SK-N-SH (cell line): ENCODE data around the gene TINAG. TPM values are rescaled to one million over a fixed set of nuclear protein-coding genes. Genes with fewer than 3 reads are reported as not detected.
"Not testable (repeated sequence)": the region's sequence is repeated elsewhere in the genome, so short reads cannot be mapped to it uniquely, and the experiment has no call there.

Experiments used
- CTCF ChIA-PET: fragments of 300-600, 350-600 bp; formaldehyde crosslinking; extraction: SDS; loops from one replicate; lab custom pipeline; 2021; lab: Yijun Ruan, JAX
- POLR2A ChIA-PET: fragments of 350-600 bp; sonication (Branson Sonifier 250); formaldehyde crosslinking; extraction: SDS; loops from one replicate; lab custom pipeline; 2020; ENCODE audit warnings: antibody characterized with exemption, inconsistent platforms; lab: Yijun Ruan, JAX
- DNase-seq: peaks from one replicate; pipeline ENCODE4 v3.0.0; 2012
- H2AFZ ChIP-seq: fragments of 200-600 bp; sonication (generic); 2 replicates; pipeline ENCODE4 v1.8.1; 2016; ENCODE audit warnings: antibody characterized with exemption, mild to moderate bottlenecking, low read depth
- H3F3A ChIP-seq: fragments of 200-600 bp; sonication (generic); replicated peaks from 2 replicates; pipeline ENCODE3; 2016; ENCODE audit warnings: antibody characterized with exemption, mild to moderate bottlenecking; ENCODE audit not compliant: insufficient read depth
- H3K27ac ChIP-seq, 2 experiments: fragments of 200-500 bp in 1 of 2; fragments of 200-600 bp in 1 of 2; sonication (Bioruptor generic) in 1 of 2; sonication (generic), shearing (Covaris generic) in 1 of 2; 2 replicates each; pipeline versions ENCODE4 v1.5.1 to v1.6.1; 2014 to 2016; ENCODE audit warnings: low read depth in 2 of 2, inconsistent platforms in 1 of 2, low read length in 1 of 2, mild to moderate bottlenecking in 1 of 2, mixed read lengths in 1 of 2
- H3K27me3 ChIP-seq: fragments of 200-600 bp; sonication (generic), shearing (Covaris generic); 2 replicates; pipeline ENCODE4 v1.6.1; 2016; ENCODE audit warnings: mixed run types; ENCODE audit not compliant: insufficient read depth
- H3K36me3 ChIP-seq, 2 experiments: fragments of 200-500 bp in 1 of 2; fragments of 200-600 bp in 1 of 2; sonication (Bioruptor generic) in 1 of 2; sonication (generic) in 1 of 2; replicated peaks in 1 of 2; 2 replicates each; pipeline versions ENCODE3 to v1.5.1; 2014 to 2016; ENCODE audit warnings: low read length in 1 of 2, mild to moderate bottlenecking in 1 of 2; ENCODE audit not compliant: insufficient read depth in 2 of 2, control insufficient read depth in 1 of 2
- H3K4me1 ChIP-seq, 2 experiments: fragments of 200-500 bp in 1 of 2; fragments of 200-600 bp in 1 of 2; sonication (Bioruptor generic) in 1 of 2; sonication (generic), shearing (Covaris generic) in 1 of 2; 2 replicates each; pipeline versions ENCODE4 v1.5.1 to v1.6.1; 2014 to 2016; ENCODE audit warnings: low read depth in 1 of 2, low read length in 1 of 2, mixed run types in 1 of 2; ENCODE audit not compliant: insufficient read depth in 2 of 2, control insufficient read depth in 1 of 2
- H3K4me2 ChIP-seq: fragments of 200-600 bp; sonication (generic), shearing (Covaris generic); 2 replicates; pipeline ENCODE4 v1.6.1; 2017; ENCODE audit warnings: mixed run types
- H3K4me3 ChIP-seq, 2 experiments: fragments of 200-500 bp in 1 of 2; fragments of 200-600 bp in 1 of 2; sonication (Bioruptor generic) in 1 of 2; sonication (generic), shearing (Covaris generic) in 1 of 2; 2 replicates each; pipeline versions ENCODE4 v1.5.1 to v1.8.1; 2014 to 2016; ENCODE audit warnings: low read depth in 2 of 2, inconsistent platforms in 1 of 2, low read length in 1 of 2, mild to moderate bottlenecking in 1 of 2, mixed read lengths in 1 of 2, moderate library complexity in 1 of 2
- H3K79me2 ChIP-seq: fragments of 200-600 bp; sonication (generic); 2 replicates; pipeline ENCODE4 v1.8.1; 2017; ENCODE audit warnings: mild to moderate bottlenecking; ENCODE audit not compliant: insufficient read depth
- H3K9ac ChIP-seq: fragments of 200-600 bp; sonication (generic); 2 replicates; pipeline ENCODE4 v1.6.1; 2017; ENCODE audit warnings: mixed run types
- H3K9me2 ChIP-seq: fragments of 200-600 bp; sonication (generic); 2 replicates; pipeline ENCODE4 v1.6.1; 2017; ENCODE audit warnings: mixed run types
- H3K9me3 ChIP-seq: fragments of 200-600 bp; sonication (generic); 2 replicates; pipeline ENCODE4 v1.6.1; 2017; ENCODE audit warnings: mixed run types, mild to moderate bottlenecking, moderate library complexity
- H4K20me1 ChIP-seq: fragments of 200-600 bp; sonication (generic); 2 replicates; pipeline ENCODE4 v1.6.1; 2017; ENCODE audit warnings: mild to moderate bottlenecking, mixed run types; ENCODE audit not compliant: insufficient read depth
- CTCF ChIP-seq: fragments of 200-600 bp; sonication (generic); IDR thresholded peaks from 2 replicates; pipeline ENCODE4 v1.6.1; 2017; ENCODE audit warnings: antibody characterized with exemption, mild to moderate bottlenecking, moderate library complexity
- EP300 ChIP-seq, 2 experiments: IDR thresholded peaks; 2 replicates each; pipeline versions ENCODE4 v1.4.0 to v1.6.1; 2012; ENCODE audit warnings: borderline replicate concordance in 1 of 2, low read depth in 1 of 2, low read length in 1 of 2
- FOSL2 ChIP-seq: IDR thresholded peaks from 2 replicates; pipeline ENCODE4 v1.4.0; 2012; ENCODE audit warnings: low read depth, mild to moderate bottlenecking, moderate library complexity, borderline replicate concordance
- FOXM1 ChIP-seq: IDR thresholded peaks from 2 replicates; pipeline ENCODE4 v1.4.0; 2012; ENCODE audit warnings: low read depth, mild to moderate bottlenecking
- JUND ChIP-seq: IDR thresholded peaks from 2 replicates; pipeline ENCODE4 v1.4.0; 2012
- MAX ChIP-seq: IDR thresholded peaks from 2 replicates; pipeline ENCODE4 v1.4.0; 2012; ENCODE audit warnings: low read depth
- MEF2A ChIP-seq: IDR thresholded peaks from 2 replicates; pipeline ENCODE4 v1.4.0; 2012; ENCODE audit warnings: low read depth, borderline replicate concordance
- MXI1 ChIP-seq: IDR thresholded peaks from 2 replicates; pipeline ENCODE4 v1.6.1; 2012; ENCODE audit warnings: mild to moderate bottlenecking, low read depth, low read length, improper control_type of control experiment
- NFIC ChIP-seq: IDR thresholded peaks from 2 replicates; pipeline ENCODE4 v1.4.0; 2012; ENCODE audit warnings: borderline replicate concordance
- PBX3 ChIP-seq: IDR thresholded peaks from 2 replicates; pipeline ENCODE4; 2012
- POLR2AphosphoS5 ChIP-seq: IDR thresholded peaks from 2 replicates; pipeline ENCODE4 v1.6.1; 2012; ENCODE audit warnings: low read depth, low read length
- RAD21 ChIP-seq: IDR thresholded peaks from 2 replicates; pipeline ENCODE4 v1.6.1; 2012; ENCODE audit warnings: mild to moderate bottlenecking, low read length
- RCOR1 ChIP-seq: fragments of 150-350 bp; IDR thresholded peaks from 2 replicates; pipeline ENCODE4 v1.6.1; 2017; ENCODE audit warnings: antibody characterized with exemption, low read length
- RXRA ChIP-seq: IDR thresholded peaks from 2 replicates; pipeline ENCODE4 v1.4.0; 2012; ENCODE audit warnings: low read depth, mild to moderate bottlenecking, borderline replicate concordance
- SIN3A ChIP-seq: IDR thresholded peaks from 2 replicates; pipeline ENCODE4 v1.6.1; 2012; ENCODE audit warnings: low read depth, mild to moderate bottlenecking, low read length, moderate library complexity, borderline replicate concordance
- SMC3 ChIP-seq: IDR thresholded peaks from 2 replicates; pipeline ENCODE4 v1.6.1; 2012; ENCODE audit warnings: low read depth, low read length, improper control_type of control experiment
- TCF12 ChIP-seq: IDR thresholded peaks from 2 replicates; pipeline ENCODE4 v1.4.0; 2012
- TEAD4 ChIP-seq: IDR thresholded peaks from 2 replicates; pipeline ENCODE4 v1.4.0; 2012; ENCODE audit warnings: mild to moderate bottlenecking, borderline replicate concordance; ENCODE audit not compliant: insufficient read depth
- USF1 ChIP-seq: IDR thresholded peaks from 2 replicates; pipeline ENCODE4 v1.4.0; 2012; ENCODE audit warnings: low read depth, borderline replicate concordance
- YY1 ChIP-seq: IDR thresholded peaks from 2 replicates; pipeline ENCODE4 v1.4.0; 2012; ENCODE audit warnings: low read depth, mild to moderate bottlenecking
- ZBTB33 ChIP-seq: IDR thresholded peaks from 2 replicates; pipeline ENCODE4 v1.4.0; 2012; ENCODE audit warnings: low read depth, borderline replicate concordance
- WGBS: methylation state at CpG from one replicate; pipeline ENCODE4 v1.1.6; 2017; ENCODE audit warnings: low lambda C conversion rate; 5-methylcytosine and 5-hydroxymethylcytosine counted together
- polyA plus RNA-seq, 3 experiments: library from polyadenylated mRNA; depleted of rRNA; stranded (reverse); fragments of >200 nt; gene quantifications; 2 replicates each; pipeline ENCODE4 v1.2.3, GENCODE V29; 2012

Gene TINAG
- polyA plus RNA-seq, 1 of the 3 experiments (the other 2 are of a cell fraction): 0.13 TPM

GRCh38 chr6:54331571-54331970, 23.3 kb downstream of the TINAG start:
- H3F3A ChIP-seq: peaks cover 14% of the 10 kb centered on the region
- H3K27ac ChIP-seq, DNase-seq, H3K4me1 ChIP-seq, H3K36me3 ChIP-seq, CTCF ChIA-PET, H3K9ac ChIP-seq, POLR2A ChIA-PET, H4K20me1 ChIP-seq, H3K4me2 ChIP-seq, H3K9me3 ChIP-seq, H3K4me3 ChIP-seq, H2AFZ ChIP-seq, H3K27me3 ChIP-seq, H3K79me2 ChIP-seq, H3K9me2 ChIP-seq: not testable (repeated sequence)
- 20% methylated on average over 2 of the region's 2 CpGs for WGBS

GRCh38 chr6:54335871-54336270, 27.6 kb downstream of the TINAG start:
- Histone ChIP-seq H3K79me2 (no peaks in the 10 kb centered on the region), H2AFZ (no peak overlapping the region), H3K9me2 (no peaks in the 10 kb centered on the region), H3F3A (peaks cover 14% of the 10 kb centered on the region), H3K4me3 (0 out of 4 replicates have a peak overlapping the region, but pooled peaks of 1 of the 2 experiments have one; percentile 5), H3K36me3 (no peaks in the 10 kb centered on the region), H3K4me1 (peaks cover 0 to 5% of the 10 kb centered on the region in 2 experiments; a peak in 1 of 4 replicates), H4K20me1 (no peaks in the 10 kb centered on the region), H3K27ac (peak overlapping the region; percentile 66 to 77; a peak in 3 of 4 replicates), H3K4me2 (peak overlapping the region; percentile 30; the same call in 1 of the 2 replicates), H3K27me3 (no peaks in the 10 kb centered on the region), H3K9me3 (peaks cover 3% of the 10 kb centered on the region; the same call in 1 of the 2 replicates), H3K9ac (no peak overlapping the region)
- POLR2A ChIA-PET: no interaction called here
- CTCF ChIA-PET: interaction anchor here (1.0 to 1.1 kb wide), 2 partner anchors 13 to 608 kb away, joined by 3 read pairs; no protein-coding TSS in a partner anchor
- 0% methylated on average over 2 of the region's 2 CpGs for WGBS
- DNase-seq: peak; percentile 0
- peak; percentile 99 for TF ChIP-seq JUND
- TF ChIP-seq SIN3A: no peak
- peak; percentile 51; the same call in 1 of the 2 replicates for TF ChIP-seq ZBTB33
- peak; percentile 49 for TF ChIP-seq MAX
- peak; percentile 75; the same call in 1 of the 2 replicates for TF ChIP-seq YY1
- no peak for TF ChIP-seq RAD21
- TF ChIP-seq SMC3: no peak
- peak; percentile 62; the same call in 1 of the 2 replicates for TF ChIP-seq MEF2A
- peak; percentile 91 for TF ChIP-seq TCF12
- TF ChIP-seq NFIC: peak; percentile 94
- TF ChIP-seq USF1: no peak
- TF ChIP-seq PBX3: peak; percentile 78
- TF ChIP-seq EP300 (IDR thresholded peaks at IDR 0.05; ENCODE audit: borderline replicate concordance in 1 of 2, low read depth in 1 of 2, low read length in 1 of 2): peak; percentile 46 to 97; a peak in 3 of 4 replicates
- peak; percentile 43; the same call in 1 of the 2 replicates for TF ChIP-seq FOXM1
- peak; percentile 80 for TF ChIP-seq RXRA
- TF ChIP-seq RCOR1: no peak
- TF ChIP-seq POLR2AphosphoS5: peak; percentile 72; the same call in 1 of the 2 replicates
- TF ChIP-seq FOSL2: peak; percentile 98
- no peak for TF ChIP-seq MXI1
- no peak for TF ChIP-seq CTCF
- TF ChIP-seq TEAD4: peak; percentile 95
